Transverse colon (tissue), 4 donors: ENCODE measurements around the gene GRIN2A. TPM values are rescaled to one million over a fixed set of nuclear protein-coding genes. Genes with fewer than 3 reads are reported as not detected.

Experiments
- DNase-seq: peaks from one replicate; pipeline ENCODE4 v3.0.0-alpha.2; 2019
- H3K27ac ChIP-seq, 4 donors: fragments of 200-600 bp; sonication (generic); 2 replicates each; pipeline ENCODE4 v1.5.1; 2016 to 2018; ENCODE audit warnings: inconsistent platforms in 4 of 4
- H3K27me3 ChIP-seq: fragments of 200-600 bp; sonication (generic); 2 replicates; pipeline ENCODE4 v1.5.1; 2017; ENCODE audit warnings: inconsistent platforms
- H3K36me3 ChIP-seq, 4 donors: fragments of 200-600 bp; sonication (generic); 2 replicates each; pipeline ENCODE4 v1.5.1; 2017 to 2019; ENCODE audit warnings: inconsistent platforms in 4 of 4
- H3K4me1 ChIP-seq, 4 donors: fragments of 200-600 bp; sonication (generic); 2 replicates each; pipeline ENCODE4 v1.5.1; 2017 to 2020; ENCODE audit warnings: inconsistent platforms in 4 of 4
- H3K4me3 ChIP-seq, 4 donors: fragments of 200-600 bp; sonication (generic); 1 replicate in 1 of 4; 2 replicates in 3 of 4; pipeline versions ENCODE4 v1.5.1 to v1.6.1; 2017 to 2019; ENCODE audit warnings: inconsistent platforms in 4 of 4
- H3K9me3 ChIP-seq, 2 donors: fragments of 200-600 bp; sonication (generic); 2 replicates each; pipeline ENCODE4 v1.5.1; 2017 to 2019; ENCODE audit warnings: inconsistent platforms in 2 of 2
- CTCF ChIP-seq, 5 experiments: fragments of 200-600 bp in 3 of 5; fragments of 450-650 bp in 2 of 5; sonication (generic) in 3 of 5; IDR thresholded peaks; 1 replicate in 2 of 5; 2 replicates in 3 of 5; pipeline ENCODE4 v1.5.1; 2016 to 2017; ENCODE audit warnings: antibody characterized with exemption in 5 of 5, inconsistent platforms in 3 of 5, mild to moderate bottlenecking in 2 of 5, moderate library complexity in 1 of 5
- EP300 ChIP-seq: sonication (generic); formaldehyde crosslinking; IDR thresholded peaks from one replicate; pipeline ENCODE4 v1.6.1; 2017; ENCODE audit warnings: antibody characterized with exemption, low read depth
- POLR2A ChIP-seq: fragments of 450-650 bp; IDR thresholded peaks from one replicate; pipeline ENCODE4 v1.6.1; 2016; ENCODE audit warnings: antibody characterized with exemption, mild to moderate bottlenecking, moderate library complexity
- POLR2AphosphoS5 ChIP-seq, 3 donors: sonication (generic); formaldehyde crosslinking; IDR thresholded peaks; one replicate each; pipeline ENCODE4 v1.6.1; 2016; ENCODE audit warnings: antibody characterized with exemption in 3 of 3
- WGBS, 2 donors: methylation state at CpG; one replicate each; pipeline ENCODE4 v1.1.5; 2018; ENCODE audit warnings: low coverage in 1 of 2; 5-methylcytosine and 5-hydroxymethylcytosine counted together
- in situ Hi-C, 4 donors: fragments of 200-750 bp; cut with MboI; loops; one replicate each; pipeline versions ENCODE4 v1.15.0 to v1.15.1; 2017; ENCODE audit warnings: low sequenced_read_pairs in 3 of 4, low pct_ligation_motif_present in 1 of 4, low pct_unique_long_range_greater_than_20kb in 1 of 4
- intact Hi-C: fragments of 100-400 bp; cut with DNase I; formaldehyde crosslinking; loops from one replicate; pipeline ENCODE4 v1.15.1; 2023; ENCODE audit warnings: low total_unique reads
- total RNA-seq, 4 donors: library from RNA; depleted of rRNA; stranded (reverse); fragments of >200 nt; gene quantifications; one replicate each; pipeline ENCODE4 v1.1.0, GENCODE V29; 2016

Gene GRIN2A
- total RNA-seq, 4 donors from 2014 or later = 0.14 to 0.37 (median 0.18) TPM

DNA sequence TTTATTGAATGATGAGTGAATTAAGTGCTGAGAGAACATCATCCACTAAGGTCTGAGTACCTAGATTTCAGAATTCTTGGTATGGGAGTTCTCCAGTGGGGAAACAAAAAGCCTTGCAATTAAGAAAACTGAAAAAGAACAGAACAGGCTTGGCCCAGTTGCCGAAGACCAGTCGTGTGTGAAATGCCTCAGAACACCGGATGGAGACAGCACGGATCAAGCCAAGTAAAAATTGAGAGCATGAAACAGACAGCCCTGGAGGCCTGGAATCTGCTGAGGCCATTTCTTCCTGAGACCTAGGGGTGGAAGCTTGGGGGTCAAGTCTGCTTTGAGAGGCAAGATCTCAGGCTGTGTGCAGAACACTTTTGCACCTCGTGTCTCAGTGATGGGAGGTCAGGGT, 43.3 kb downstream of the GRIN2A start:
- in situ Hi-C loops (no loop called here), intact Hi-C loops (loop anchor here (10.0 kb wide), 1 partner anchor 64 kb away; no protein-coding TSS in a partner anchor)
- WGBS, 2 donors = 68% methylated on average over 3 to 5 of the region's 5 CpGs
- Histone ChIP-seq H3K4me1 (no peaks in the 10 kb centered on the region), H3K27me3 (no peaks in the 10 kb centered on the region), H3K4me3 (no peak overlapping the region), H3K9me3 (no peaks in the 10 kb centered on the region), H3K36me3 (no peaks in the 10 kb centered on the region), H3K27ac (no peak overlapping the region)
- DNase-seq = no peak
- TF ChIP-seq EP300 = no peak
- TF ChIP-seq POLR2AphosphoS5 (IDR thresholded peaks at IDR 0.05) = no peak
- TF ChIP-seq POLR2A = no peak
- no peak for TF ChIP-seq CTCF (IDR thresholded peaks at IDR 0.05)

DNA sequence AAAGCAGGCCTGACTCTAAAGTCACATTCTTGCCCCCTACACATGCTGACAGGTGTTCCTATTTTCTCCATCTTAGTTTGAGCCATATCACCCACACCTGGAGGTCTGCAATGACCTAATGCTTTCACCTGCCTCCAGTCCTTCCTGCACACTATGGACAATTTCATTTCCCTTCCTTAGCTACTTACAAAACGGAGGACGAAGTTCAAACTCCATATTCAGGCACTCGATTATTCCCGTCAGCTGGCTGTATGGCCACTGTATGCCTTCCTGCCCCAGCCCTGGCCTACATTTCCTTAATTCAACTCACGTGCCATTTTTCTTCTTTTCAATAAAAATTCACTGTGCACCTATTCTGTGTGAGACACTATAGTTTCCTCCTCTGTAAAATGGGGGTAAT, 44.9 kb downstream of the GRIN2A start:
- DNase-seq = no peak
- H3K27me3 ChIP-seq = no peaks in the 10 kb centered on the region
- intact Hi-C loops (loop anchor here (10.0 kb wide), 1 partner anchor 63 kb away; no protein-coding TSS in a partner anchor), in situ Hi-C loops (no loop called here)
- H3K9me3 ChIP-seq = no peaks in the 10 kb centered on the region
- TF ChIP-seq CTCF (IDR thresholded peaks at IDR 0.05) (no peak), POLR2AphosphoS5 (IDR thresholded peaks at IDR 0.05) (no peak), POLR2A (no peak), EP300 (no peak)
- no peak overlapping the region for H3K4me3 ChIP-seq
- H3K36me3 ChIP-seq = no peaks in the 10 kb centered on the region
- WGBS, 2 donors = 81 to 90% methylated on average over 5 of the region's 5 CpGs
- H3K27ac ChIP-seq = no peak overlapping the region
- H3K4me1 ChIP-seq = no peaks in the 10 kb centered on the region

DNA sequence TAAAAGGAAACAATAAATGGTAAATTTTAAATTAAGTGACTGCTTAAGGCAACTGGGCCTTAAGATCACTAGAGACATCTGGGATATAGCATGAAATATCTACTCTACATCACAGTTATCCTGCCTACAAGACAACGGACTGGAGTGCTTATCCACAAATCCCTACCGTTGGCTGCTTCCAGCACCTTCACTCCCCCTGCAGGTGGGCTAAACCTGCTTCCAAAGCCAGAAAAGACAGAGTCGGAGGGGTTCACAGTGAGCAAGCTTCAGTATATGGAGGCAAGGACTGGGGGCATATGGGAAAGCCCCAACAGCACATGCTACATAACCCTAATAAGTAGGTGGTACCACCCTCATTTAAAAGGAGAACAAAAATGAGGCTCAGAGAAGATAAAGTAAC, 45.3 kb downstream of the GRIN2A start:
- H3K27me3 ChIP-seq = no peaks in the 10 kb centered on the region
- no peaks in the 10 kb centered on the region for H3K9me3 ChIP-seq
- no peak overlapping the region for H3K27ac ChIP-seq
- no peaks in the 10 kb centered on the region for H3K36me3 ChIP-seq
- in situ Hi-C loops = no loop called here
- 42% methylated on average over 3 of the region's 3 CpGs; no CpG with 5 or more reads in 1 of the 2 donors for WGBS, 2 donors
- no peak for DNase-seq
- H3K4me1 ChIP-seq = no peaks in the 10 kb centered on the region
- intact Hi-C loops = loop anchor here (10.0 kb wide), 1 partner anchor 62 kb away; no protein-coding TSS in a partner anchor
- TF ChIP-seq POLR2AphosphoS5 (IDR thresholded peaks at IDR 0.05) = no peak
- TF ChIP-seq EP300 = no peak
- TF ChIP-seq CTCF (IDR thresholded peaks at IDR 0.05) = no peak
- TF ChIP-seq POLR2A = no peak
- no peak overlapping the region for H3K4me3 ChIP-seq

DNA sequence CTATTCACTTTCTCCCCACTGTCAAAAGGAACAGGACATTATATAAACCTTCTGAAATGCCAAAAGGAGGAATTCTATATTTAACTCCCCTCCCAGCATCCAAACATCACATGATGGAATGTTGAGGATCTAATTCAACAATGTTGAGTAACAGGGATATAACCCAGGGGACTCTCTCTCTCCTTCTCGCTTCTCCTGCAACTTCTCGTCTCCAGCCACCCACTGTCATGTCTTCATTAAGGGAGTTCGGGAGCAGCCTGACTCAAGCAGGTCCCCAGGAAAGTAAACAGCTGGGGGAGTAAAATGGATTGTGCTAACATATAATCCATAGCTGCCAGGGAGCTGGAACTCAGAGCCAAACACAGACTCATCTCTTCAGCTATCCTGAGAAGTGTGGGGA, 51.7 kb downstream of the GRIN2A start:
- H3K4me1 ChIP-seq = no peaks in the 10 kb centered on the region
- H3K9me3 ChIP-seq = no peaks in the 10 kb centered on the region
- H3K4me3 ChIP-seq = no peak overlapping the region
- in situ Hi-C loops = no loop called here
- no peak for DNase-seq
- no peaks in the 10 kb centered on the region for H3K36me3 ChIP-seq
- no peaks in the 10 kb centered on the region for H3K27me3 ChIP-seq
- peak overlapping the region in 1 of 4 donors; percentile 12 for H3K27ac ChIP-seq
- intact Hi-C loops = loop anchor here (10.0 kb wide), 1 partner anchor 56 kb away; no protein-coding TSS in a partner anchor
- TF ChIP-seq EP300 = no peak
- no peak for TF ChIP-seq CTCF (IDR thresholded peaks at IDR 0.05)
- no peak for TF ChIP-seq POLR2A
- no peak for TF ChIP-seq POLR2AphosphoS5 (IDR thresholded peaks at IDR 0.05)
- 57 to 71% methylated on average over 2 to 3 of the region's 3 CpGs for WGBS, 2 donors
